Glutamatergic neuron (in vitro differentiated cells): ENCODE measurements around the gene MMD. TPM values are rescaled to one million over a fixed set of nuclear protein-coding genes. Genes with fewer than 3 reads are reported as not detected.

Experiments
- DNase-seq: peaks from one replicate; pipeline ENCODE4 v3.0.0; 2022
- H3K27ac Mint-ChIP-seq: one replicate; pipeline ENCODE4 v1.8.0; 2020; ENCODE audit warnings: mild to moderate bottlenecking, mixed read lengths, inconsistent platforms; ENCODE audit not compliant: unreplicated experiment
- H3K27me3 Mint-ChIP-seq: one replicate; pipeline ENCODE4 v1.8.0; 2020; ENCODE audit warnings: mild to moderate bottlenecking, moderate library complexity, mixed read lengths, inconsistent platforms; ENCODE audit not compliant: unreplicated experiment
- H3K36me3 Mint-ChIP-seq: one replicate; pipeline ENCODE4 v1.8.0; 2020; ENCODE audit warnings: mild to moderate bottlenecking, mixed read lengths, inconsistent platforms; ENCODE audit not compliant: unreplicated experiment
- H3K4me1 Mint-ChIP-seq: one replicate; pipeline ENCODE4 v1.8.0; 2020; ENCODE audit warnings: mild to moderate bottlenecking, low read depth, mixed read lengths, inconsistent platforms; ENCODE audit not compliant: unreplicated experiment
- H3K4me3 Mint-ChIP-seq: one replicate; pipeline ENCODE4 v1.8.0; 2020; ENCODE audit warnings: mild to moderate bottlenecking, mixed read lengths, inconsistent platforms; ENCODE audit not compliant: unreplicated experiment
- H3K9me3 Mint-ChIP-seq: one replicate; pipeline ENCODE4 v1.8.0; 2020; ENCODE audit warnings: mild to moderate bottlenecking, moderate library complexity, mixed read lengths, inconsistent platforms; ENCODE audit not compliant: unreplicated experiment
- total RNA-seq: library from RNA; stranded (reverse); fragmentation: NEBNext Ultra II Directional; extraction: Animal tissue kit (Norgen Biotek cat#: 25700); gene quantifications from one replicate; pipeline ENCODE4 v1.2.1, GENCODE V29; 2021; ENCODE audit not compliant: unreplicated experiment
- TF ChIP-seq, protein P1 (sequence below): fragments of 200-600 bp; sonication (generic); IDR thresholded peaks from one replicate; pipeline ENCODE4 v1.5.0; 2021; ENCODE audit not compliant: partially characterized antibody, unreplicated experiment

MMD gene
- total RNA-seq, 1 donor from 2014 or later: 60.6 TPM

DNA sequence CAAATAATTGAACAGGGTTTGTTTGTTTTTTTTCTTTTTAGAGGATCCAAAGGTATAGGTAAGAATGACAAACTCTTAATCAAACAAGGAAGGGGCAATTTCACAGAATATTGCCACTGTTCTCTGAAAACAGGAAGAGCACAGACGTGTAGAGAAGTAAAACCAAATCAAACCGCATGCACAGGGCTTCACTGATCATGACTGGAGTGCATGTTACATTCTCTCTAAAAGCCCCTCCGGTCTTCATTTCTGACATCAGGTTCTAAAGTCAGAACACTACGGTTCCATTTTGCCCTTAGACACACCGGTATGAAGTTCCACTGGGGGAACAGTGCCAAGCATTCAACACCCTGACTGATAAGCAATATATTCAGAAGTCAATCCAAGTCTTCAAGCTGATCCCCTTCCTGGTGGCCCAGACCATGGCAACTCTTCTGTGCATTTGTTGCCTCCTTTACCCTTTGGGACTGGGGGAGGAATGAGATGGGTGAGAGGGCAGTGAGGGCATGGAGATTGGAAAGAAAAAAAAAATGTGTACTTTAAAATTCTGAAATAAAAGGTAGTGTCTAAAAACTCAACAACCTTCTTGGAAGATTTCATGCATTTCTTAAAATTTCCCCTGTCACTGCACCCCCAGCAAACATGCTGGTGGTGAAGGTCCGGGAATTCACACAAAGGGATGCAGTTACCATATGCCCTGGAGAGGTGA lies 1.4 kb downstream of the MMD start:
- Mint-ChIP-seq H3K4me1 (peaks cover 4% of the 10 kb centered on the region), H3K27ac (peak overlapping the region; percentile 73), H3K27me3 (peaks cover 3% of the 10 kb centered on the region), H3K9me3 (peaks cover 9% of the 10 kb centered on the region), H3K4me3 (peak overlapping the region; percentile 92), H3K36me3 (peaks cover 4% of the 10 kb centered on the region)
- TF ChIP-seq, protein P1, sequence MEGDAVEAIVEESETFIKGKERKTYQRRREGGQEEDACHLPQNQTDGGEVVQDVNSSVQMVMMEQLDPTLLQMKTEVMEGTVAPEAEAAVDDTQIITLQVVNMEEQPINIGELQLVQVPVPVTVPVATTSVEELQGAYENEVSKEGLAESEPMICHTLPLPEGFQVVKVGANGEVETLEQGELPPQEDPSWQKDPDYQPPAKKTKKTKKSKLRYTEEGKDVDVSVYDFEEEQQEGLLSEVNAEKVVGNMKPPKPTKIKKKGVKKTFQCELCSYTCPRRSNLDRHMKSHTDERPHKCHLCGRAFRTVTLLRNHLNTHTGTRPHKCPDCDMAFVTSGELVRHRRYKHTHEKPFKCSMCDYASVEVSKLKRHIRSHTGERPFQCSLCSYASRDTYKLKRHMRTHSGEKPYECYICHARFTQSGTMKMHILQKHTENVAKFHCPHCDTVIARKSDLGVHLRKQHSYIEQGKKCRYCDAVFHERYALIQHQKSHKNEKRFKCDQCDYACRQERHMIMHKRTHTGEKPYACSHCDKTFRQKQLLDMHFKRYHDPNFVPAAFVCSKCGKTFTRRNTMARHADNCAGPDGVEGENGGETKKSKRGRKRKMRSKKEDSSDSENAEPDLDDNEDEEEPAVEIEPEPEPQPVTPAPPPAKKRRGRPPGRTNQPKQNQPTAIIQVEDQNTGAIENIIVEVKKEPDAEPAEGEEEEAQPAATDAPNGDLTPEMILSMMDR: no peak
- no peak for DNase-seq

DNA sequence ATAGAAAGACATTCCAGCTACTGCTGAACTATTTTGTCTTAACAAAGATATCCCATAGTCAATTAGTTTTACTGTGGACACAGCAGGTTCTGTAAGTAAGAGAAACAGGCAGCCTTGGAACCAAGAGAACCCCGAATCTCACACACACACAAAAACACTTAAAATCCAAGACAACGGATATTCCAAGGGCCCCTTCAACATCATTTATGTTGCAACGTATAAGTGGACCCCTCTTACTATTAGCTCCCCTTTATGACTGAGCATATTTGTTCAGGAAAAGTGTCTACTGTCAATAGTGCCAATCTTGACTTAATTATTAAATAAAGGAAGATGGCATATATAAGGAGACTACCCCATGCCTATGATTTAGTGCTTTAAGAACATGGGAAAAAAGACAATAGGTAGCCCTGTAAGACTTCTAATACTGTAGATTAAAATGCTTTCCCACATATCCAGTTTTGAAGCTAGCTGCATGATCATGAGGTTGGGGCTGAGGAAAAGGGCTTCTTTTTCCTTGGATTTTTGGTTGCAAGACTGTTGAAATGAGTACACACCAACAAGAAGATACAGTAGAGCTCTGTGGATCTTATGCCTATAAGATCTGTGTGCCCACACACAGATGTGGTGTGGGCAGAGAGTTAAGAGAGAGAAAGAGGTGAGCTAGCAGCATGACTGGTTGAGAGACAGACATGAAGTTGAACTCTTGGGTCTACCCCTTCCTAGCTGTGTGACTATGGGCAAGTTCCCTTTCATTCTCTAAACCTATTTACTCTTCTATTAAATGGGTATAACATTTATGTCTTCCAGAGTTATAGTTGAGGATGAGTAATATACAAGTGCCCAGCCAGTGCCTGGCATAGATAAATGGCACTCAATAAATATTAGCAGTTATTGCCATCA lies 3.0 kb downstream of the MMD start:
- Mint-ChIP-seq H3K4me1 (peaks cover 4% of the 10 kb centered on the region), H3K27ac (no peak overlapping the region), H3K4me3 (peak overlapping the region; percentile 92), H3K9me3 (peaks cover 5% of the 10 kb centered on the region), H3K27me3 (peaks cover 2% of the 10 kb centered on the region), H3K36me3 (peaks cover 4% of the 10 kb centered on the region)
- TF ChIP-seq, protein P1: no peak
- no peak for DNase-seq

DNA sequence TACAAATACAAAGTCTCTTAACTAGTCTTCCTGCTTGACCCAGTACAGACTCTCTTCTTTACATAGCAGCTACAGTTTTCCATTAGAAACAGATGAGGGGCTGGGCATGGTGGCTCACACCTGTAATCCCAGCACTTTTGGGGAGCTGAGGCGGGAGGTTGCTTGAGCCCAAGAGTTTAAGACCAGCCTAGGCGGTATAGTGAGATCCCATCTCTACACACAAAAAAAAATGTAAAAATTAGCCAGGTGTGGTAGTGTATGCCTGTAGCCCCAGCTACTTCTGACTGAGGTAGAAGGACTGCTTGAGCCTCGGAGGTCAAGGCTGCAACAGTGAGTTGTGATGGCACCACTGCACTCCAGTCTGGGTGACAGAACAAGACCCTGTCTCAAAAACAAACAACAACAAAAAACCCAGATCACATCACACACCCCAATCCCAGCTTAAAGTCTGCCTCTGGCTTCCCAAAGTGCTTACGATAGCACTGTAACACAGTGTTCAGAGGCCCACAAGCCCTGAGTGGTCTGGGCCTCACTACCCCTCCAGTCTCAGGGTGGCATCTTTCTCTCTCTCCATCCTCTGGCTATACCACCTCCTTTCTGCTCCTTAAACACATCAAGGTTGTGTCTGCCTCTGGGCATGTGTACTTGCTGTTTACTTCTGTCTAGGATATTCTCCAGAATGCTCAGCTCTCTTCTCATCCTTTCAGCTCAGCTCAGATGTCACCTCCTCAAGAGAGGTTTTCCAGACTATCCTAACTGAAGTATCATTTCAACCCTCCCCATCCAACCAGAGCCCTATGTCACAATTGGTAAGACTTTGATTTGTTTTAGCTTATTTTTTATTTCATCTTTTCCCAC lies 4.0 kb downstream of the MMD start:
- H3K4me3 Mint-ChIP-seq: no peak overlapping the region
- TF ChIP-seq, protein P1: no peak
- peaks cover 5% of the 10 kb centered on the region for H3K9me3 Mint-ChIP-seq
- no peak overlapping the region for H3K27ac Mint-ChIP-seq
- H3K27me3 Mint-ChIP-seq: peaks cover 2% of the 10 kb centered on the region
- no peak for DNase-seq
- H3K36me3 Mint-ChIP-seq: peaks cover 4% of the 10 kb centered on the region
- H3K4me1 Mint-ChIP-seq: peaks cover 4% of the 10 kb centered on the region

DNA sequence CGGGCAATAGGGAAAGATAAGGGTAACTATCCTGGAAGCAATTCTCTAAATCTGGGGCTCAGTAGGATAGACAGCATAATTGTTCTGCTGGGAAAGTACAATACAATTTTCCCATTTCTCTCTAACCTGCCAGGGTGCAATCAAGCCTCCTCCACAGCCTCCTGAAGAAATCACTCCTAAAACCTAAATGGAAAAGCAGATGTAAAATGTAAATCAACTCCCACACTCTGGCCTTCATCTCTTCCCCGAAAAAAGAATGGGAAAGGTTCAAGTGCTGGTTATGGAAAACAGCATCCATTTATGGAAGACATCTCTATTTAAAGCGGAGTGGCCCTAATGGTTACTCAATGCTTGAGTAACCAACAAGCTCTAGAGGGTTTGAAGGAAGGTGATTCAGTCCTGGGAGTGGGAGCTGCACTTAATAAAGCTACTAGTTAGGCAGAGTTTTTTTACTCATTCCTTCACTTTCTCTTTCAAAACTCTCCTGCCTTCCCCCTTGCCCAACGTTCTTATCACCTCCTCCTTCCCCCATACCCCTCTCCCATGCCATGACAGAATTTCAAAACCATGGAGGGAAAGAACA lies 5.1 kb downstream of the MMD start:
- TF ChIP-seq, protein P1: no peak
- no peak overlapping the region for H3K4me3 Mint-ChIP-seq
- H3K9me3 Mint-ChIP-seq: peaks cover 5% of the 10 kb centered on the region

More for the DNA sequence above, 5.1 kb downstream of the MMD start:
- no peak overlapping the region for H3K27ac Mint-ChIP-seq
- H3K36me3 Mint-ChIP-seq: peaks cover 4% of the 10 kb centered on the region
- no peak for DNase-seq
- H3K4me1 Mint-ChIP-seq: peaks cover 4% of the 10 kb centered on the region
- H3K27me3 Mint-ChIP-seq: peaks cover 2% of the 10 kb centered on the region
